HG03064 (cell line): ENCODE results near the gene LDB2.

Experiments used
- ATAC-seq: cut with Tn5 transposase; IDR thresholded peaks from one replicate; pipeline ENCODE4 v1.9.1; 2021; ENCODE audit warnings: low read depth; ENCODE audit not compliant: unreplicated experiment

LDB2 gene

DNA sequence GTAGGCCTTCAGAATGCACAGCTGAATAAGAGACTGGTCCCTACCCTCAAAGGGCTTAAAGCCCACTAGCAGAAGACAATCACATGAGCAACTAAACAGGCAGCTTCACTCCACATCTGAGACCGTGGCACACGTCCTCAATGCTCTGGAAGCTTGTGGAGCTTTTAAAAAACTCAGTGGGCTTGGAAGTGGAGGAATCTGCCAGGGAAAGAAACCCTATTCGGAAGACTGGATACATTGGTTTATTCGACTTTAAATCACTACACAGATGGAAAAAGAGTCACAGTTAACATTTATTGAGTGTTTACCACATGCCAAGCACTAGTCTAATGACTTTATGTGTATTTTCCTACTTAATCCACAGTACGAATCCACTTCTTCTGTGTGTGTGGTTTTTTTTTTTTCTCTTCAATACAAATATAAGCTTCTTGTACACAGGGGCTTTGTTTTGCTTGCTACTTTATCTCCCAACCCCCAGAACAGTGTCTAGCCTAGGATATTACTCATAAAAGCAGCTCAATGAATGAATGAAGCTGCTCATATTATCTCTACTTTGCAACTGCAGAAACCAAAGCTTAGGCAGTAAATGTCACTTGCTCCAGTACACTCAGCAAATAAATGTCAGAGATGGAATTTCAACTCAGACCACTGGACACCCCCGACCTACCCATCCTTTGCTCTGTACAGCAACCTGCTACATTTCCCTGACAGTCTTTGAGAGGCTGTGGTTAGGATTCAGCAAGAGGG, 137.7 kb downstream of the LDB2 start:
- ATAC-seq: no peak

DNA sequence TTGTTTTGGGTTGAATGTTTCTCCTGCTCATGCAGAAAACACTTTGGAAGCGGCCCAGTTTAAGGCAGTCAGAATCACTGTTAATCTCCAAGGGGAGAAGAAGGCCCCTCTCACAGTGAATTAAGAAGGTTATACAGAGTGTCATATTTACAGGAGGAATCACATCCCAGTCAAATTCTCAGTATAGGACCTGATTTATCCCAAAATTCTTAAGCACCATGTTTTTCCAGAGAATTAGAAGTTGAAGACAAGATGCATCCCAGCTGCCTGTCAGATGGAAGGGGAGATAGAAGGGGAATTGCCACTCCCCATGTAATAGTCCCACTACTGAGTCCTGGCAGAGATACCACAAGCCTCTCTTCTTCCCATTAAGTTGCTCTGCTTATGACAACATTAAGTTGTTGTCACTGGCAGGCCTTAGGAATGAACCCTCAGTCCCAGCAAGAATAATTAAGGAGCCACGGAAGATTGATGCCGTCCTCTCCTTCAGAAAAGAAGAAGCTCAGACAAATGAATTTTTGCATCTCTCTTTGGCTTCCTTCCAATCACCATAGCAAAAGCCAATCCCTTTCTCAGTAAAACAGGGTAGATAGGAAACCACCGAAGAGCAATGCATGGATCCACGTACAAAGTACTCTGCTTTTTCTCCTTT, 138.4 kb downstream of the LDB2 start:
- no peak for ATAC-seq

- ATAC-seq: no peak
Measured at GRCh38 chr4:16758816-16759215, 139.6 kb downstream of the LDB2 start.

GRCh38 chr4:16758255-16758654, 140.2 kb downstream of the LDB2 start:
- no peak for ATAC-seq

GRCh38 chr4:16757080-16757521, 141.3 kb downstream of the LDB2 start:
- ATAC-seq: no peak

- no peak for ATAC-seq
Measured at GRCh38 chr4:16754104-16754503, 144.3 kb downstream of the LDB2 start.

DNA sequence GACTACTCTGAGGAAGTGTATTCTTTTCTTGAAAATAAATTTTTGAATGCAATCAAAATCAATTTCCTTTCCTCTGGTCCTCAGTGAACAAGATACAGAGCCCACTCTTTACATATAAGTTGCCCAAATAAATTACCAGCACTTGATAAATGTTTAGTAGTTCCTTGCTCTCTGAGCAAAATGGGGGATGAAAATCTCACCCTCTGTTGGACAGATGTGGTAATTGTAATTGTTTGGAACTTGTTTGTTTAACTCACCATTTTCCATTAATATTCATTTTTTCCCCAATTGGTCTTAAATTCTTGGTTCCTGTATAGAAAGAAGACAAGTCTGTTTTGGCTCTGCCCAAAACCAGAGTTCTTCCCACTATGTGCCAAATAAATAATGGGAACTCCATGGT, 146.3 kb downstream of the LDB2 start:
- ATAC-seq: no peak

DNA sequence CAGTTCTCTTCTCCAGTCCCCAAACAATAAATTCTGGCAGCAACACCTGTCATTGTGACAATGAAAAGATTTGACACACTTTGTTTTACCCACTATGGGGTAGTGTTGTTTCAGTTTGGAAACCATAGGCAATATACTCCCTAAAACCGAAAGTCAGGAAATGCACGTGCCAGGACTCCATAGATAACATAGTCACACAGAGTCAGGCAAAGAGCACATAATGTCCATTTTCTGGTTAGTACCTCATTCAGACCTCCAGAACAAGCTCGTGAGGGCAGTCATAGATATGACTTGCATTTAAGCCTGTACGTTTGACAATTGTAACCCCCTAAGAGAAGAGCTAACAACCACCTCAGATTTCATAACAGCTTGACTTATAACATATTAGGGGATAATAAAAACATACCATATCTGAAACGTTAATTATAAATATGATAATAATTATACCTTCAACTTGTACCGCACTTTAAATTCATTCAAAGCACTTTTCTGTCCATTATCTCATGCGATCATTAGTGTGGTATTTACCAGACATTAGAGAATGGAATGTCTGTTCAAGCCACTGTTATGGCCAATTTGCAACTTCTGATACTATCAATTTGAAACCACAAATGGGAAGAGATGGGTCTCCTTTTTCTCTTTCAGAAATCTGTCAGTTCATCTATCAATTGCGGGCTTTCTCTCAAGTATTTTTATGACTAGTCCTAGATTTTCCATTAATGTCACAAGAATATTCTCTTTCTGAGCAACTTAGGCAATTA, 147.4 kb downstream of the LDB2 start:
- ATAC-seq: no peak

- ATAC-seq: no peak
Measured at GRCh38 chr4:16750216-16750615, 148.2 kb downstream of the LDB2 start.

DNA sequence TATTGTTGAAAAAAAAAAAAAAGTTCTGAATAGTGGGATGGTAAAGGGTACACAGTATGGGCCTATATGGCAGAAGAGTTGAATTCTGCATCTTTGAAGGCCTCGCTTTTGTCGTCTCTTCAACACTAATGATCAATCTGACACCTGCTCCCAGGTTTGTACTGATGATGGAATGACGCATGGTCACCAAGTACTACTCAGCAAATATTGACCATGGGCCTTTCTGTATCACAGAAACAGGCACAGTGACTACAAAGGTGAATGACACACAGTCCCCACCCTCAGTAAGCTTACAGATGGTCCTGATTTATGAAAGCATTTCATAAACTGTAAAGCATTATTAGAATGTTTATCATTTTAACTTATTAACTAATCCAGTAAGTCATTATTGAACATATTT, 152.6 kb downstream of the LDB2 start:
- no peak for ATAC-seq

DNA sequence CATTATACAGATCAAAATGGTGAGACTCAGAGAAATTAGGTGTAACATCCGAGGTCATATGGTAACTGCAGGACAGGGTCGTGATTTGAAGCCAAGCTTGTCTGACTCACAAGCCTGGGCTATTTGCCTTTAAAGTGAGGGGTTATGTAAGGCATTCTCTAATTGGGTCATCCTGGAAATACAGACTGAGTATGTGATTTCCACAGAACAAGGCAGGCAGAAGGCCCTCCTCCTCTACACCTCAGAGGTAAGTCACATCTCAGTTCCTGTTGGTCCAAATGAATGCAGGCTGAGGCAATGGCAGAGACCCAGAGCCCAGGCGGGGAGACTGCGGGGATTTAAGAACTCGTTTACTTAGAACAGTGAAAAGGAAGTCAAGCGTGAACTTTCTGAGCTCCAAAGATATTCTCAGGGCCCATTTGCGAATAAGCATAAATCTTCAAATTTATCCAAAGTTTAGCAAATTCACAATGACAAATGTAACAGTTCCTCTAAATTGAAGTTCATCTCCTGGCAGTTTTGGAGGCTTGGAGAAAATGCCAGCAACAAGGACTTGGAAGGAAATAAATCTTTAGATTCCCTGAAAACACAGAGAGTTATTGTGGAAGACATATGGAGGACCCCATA, 153.3 kb downstream of the LDB2 start:
- ATAC-seq: no peak

GRCh38 chr4:16741287-16741686, 157.2 kb downstream of the LDB2 start:
- ATAC-seq: no peak

- ATAC-seq: no peak
Measured at GRCh38 chr4:16739997-16740624, 158.3 kb downstream of the LDB2 start.

DNA sequence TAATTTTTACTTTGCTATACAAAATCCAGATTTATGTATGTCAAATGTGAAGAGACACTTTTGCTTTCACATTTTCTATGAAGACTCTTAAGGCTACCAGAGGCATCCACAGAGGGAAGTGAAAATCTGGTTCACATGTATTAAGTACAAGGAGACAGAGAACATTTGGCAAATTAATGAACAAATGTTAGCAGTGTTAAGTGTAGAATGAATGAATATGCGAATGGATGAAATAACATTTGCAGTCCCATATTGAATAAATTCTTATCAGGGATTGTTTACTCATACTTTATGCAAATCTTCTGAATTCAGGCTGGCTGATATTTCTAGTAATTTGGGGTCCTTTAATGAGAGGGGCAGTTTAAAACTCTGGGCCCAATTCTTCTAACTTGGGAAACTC, 159.9 kb downstream of the LDB2 start:
- no peak for ATAC-seq

- no peak for ATAC-seq
Measured at GRCh38 chr4:16733509-16733908, 164.9 kb downstream of the LDB2 start.

- ATAC-seq: no peak
Measured at GRCh38 chr4:16732741-16733140, 165.7 kb downstream of the LDB2 start.

DNA sequence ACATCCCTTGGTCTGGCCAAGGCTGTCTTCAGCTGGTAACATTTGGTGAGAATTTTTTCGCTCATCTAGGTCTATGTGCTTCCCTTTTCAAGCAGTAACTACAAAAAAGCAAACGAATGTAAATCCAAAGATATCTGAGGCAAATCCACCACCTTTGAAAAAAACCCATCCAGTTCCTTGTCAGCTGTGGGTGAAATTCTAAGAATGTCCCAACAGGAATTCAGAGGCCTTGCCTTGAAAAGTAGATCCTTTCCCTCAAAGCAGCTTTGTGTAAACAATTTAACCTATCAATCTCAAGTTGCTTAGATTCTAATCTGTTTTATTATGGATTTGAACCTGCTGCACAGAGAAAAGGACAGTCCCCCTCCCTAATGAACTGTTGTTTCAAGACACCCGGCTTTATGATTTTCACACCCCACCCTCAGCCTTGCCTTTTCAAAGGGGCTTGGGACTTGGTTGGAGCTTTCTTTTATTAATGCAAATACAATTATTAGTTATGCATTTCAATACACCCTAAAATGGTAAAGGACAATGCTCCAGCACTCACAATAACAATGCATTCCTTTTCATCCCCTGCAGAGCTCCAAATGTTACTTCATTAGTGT, 166.6 kb downstream of the LDB2 start:
- no peak for ATAC-seq

- ATAC-seq: no peak
Measured at GRCh38 chr4:16730522-16731205, 167.8 kb downstream of the LDB2 start.

DNA sequence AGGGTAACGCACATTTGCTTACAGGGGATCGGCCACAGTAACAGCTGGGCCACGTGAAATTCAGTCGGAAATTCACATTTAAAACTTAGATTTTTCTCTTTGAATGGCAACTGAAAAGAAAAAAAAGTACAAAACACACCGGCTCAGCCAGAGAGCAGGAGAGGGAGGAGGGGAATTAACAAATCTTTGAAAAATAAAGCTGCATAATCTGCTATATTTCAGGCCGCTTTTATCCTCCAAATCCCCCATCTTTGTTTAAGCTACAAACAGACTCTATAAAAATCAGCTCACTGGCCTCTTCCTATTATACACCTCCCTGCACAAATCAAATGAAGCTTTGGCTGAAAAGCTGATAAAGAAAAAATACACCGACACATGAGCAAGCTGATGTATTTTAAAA, 169.1 kb downstream of the LDB2 start:
- no peak for ATAC-seq

DNA sequence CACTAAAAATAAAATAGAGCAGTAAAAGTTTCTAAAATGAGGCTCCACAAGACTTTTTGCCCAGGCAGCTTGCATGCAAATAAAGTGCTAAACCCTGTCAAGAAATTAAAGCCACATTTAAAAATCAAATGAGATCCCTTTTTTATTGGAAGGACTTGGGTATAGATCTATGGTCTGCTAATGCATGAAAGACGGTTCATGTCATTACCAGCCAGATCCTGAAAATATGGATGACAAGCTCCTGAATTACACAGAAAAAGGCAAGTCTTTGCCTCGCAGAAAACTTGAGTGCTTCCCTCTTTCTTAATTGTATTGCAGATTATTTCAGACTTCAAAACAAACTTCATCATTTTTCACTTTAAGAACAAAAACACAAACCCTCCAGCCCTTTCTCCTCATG, 169.6 kb downstream of the LDB2 start:
- ATAC-seq: no peak
